ENCODE measurements around the gene MUC6.
"Not testable (repeated sequence)": the region's sequence is repeated elsewhere in the genome, so short reads cannot be mapped to it uniquely, and the experiment has no call there.

The MUC6 gene

DNA sequence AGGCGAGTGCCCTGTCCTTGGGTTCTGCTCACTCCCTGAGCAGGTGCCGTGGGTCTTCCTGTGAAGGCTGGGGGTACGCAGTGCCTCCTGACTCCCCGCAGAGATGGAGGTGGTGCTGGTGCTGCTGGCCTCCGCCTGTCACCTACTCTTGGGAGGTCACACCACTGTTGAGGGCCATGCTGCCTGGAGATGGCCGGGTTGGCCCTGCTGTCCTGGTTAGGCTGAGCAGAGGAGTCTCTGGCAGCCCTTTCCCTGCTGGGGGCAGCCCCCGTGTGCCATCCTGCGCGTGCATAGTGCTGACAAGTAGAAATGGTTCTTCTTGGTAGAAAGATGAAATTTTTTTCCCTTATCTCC is 49.6 kb downstream of the MUC6 start:
- peaks cover 64% of the 10 kb centered on the region for H3K36me3 ChIP-seq (replicated peaks)
- in situ Hi-C loops (cut with MboI; ENCODE audit: low sequenced_read_pairs): no loop called here

DNA sequence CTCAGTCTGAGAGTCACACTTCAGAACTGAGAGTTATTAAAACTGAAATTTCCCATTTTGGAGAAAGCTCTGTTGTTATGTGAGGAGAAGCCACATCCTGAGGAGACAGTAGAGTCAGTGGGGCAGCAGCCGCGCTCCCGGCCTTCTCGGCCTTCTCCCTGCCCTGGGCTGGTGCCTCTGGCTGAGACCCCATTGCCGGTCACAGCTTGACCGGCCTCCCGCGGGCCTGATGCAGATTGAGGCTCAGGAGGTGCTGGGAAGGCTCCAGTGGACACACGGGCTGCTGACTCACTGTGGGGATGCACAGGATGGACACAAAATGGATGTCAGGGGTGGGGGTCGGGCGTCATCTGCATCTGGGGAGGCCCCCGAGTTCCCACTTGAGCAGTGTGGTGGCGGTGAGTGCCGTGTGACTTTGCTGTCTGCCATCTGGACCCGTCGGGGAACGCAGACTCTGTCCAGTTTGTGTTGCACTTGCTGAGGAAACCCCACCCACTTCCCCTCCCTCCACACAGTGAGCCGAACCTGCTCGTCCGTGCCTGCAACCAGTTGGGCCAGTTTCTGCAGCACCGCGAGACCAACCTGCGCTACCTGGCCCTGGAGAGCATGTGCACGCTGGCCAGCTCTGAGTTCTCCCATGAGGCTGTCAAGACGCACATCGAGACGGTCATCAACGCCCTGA is 50.1 kb downstream of the MUC6 start:
- DNase-seq (ENCODE audit: low spot score in 2 of 2): no peak
- H3K4me3 ChIP-seq: no peak overlapping the region
- no peaks in the 10 kb centered on the region for H3K27me3 ChIP-seq (ENCODE audit: low read depth)
- H3K4me1 ChIP-seq: no peaks in the 10 kb centered on the region
- H3K9me3 ChIP-seq: no peaks in the 10 kb centered on the region
- H3K36me3 ChIP-seq (replicated peaks): peaks cover 69% of the 10 kb centered on the region
- in situ Hi-C loops (cut with MboI; ENCODE audit: low sequenced_read_pairs): no loop called here

More for the DNA sequence above, 49.6 kb downstream of the MUC6 start:
- H3K4me3 ChIP-seq: no peak overlapping the region
- no peaks in the 10 kb centered on the region for H3K27me3 ChIP-seq (ENCODE audit: low read depth)
- no peaks in the 10 kb centered on the region for H3K9me3 ChIP-seq
- no peaks in the 10 kb centered on the region for H3K4me1 ChIP-seq
- DNase-seq (ENCODE audit: low spot score in 2 of 2): no peak

- DNase-seq (ENCODE audit: low spot score in 2 of 2): no peak
- H3K4me1 ChIP-seq: no peaks in the 10 kb centered on the region
- no peak overlapping the region for H3K4me3 ChIP-seq
- H3K27me3 ChIP-seq (ENCODE audit: low read depth): no peaks in the 10 kb centered on the region
- peaks cover 74% of the 10 kb centered on the region for H3K36me3 ChIP-seq (replicated peaks)
- H3K9me3 ChIP-seq: no peaks in the 10 kb centered on the region
- in situ Hi-C loops (cut with MboI; ENCODE audit: low sequenced_read_pairs): no loop called here
Observed at GRCh38 chr11:985848-986247, 50.7 kb downstream of the MUC6 start.

DNA sequence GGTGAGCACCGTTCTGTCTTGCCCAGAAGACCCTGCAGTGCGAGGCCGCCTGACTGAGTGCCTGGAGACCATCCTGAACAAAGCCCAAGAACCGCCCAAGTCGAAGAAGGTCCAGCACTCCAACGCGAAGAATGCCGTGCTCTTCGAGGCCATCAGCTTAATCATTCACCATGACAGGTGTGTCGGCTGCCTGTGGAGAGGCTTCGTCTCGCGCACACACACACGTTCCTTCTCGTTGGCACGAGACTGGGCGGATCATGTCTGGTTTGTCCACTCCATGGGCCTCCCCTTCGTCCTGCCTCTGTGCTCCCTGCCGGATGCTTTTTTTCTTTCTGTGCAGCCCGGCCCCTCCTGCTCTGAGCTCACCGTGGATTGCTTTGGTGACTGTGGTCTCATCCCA is 51.1 kb downstream of the MUC6 start:
- no peak overlapping the region for H3K4me3 ChIP-seq
- H3K9me3 ChIP-seq: no peaks in the 10 kb centered on the region
- in situ Hi-C loops (cut with MboI; ENCODE audit: low sequenced_read_pairs): no loop called here
- H3K4me1 ChIP-seq: no peaks in the 10 kb centered on the region
- no peak for DNase-seq (ENCODE audit: low spot score in 2 of 2)
- H3K27me3 ChIP-seq (ENCODE audit: low read depth): no peaks in the 10 kb centered on the region
- H3K36me3 ChIP-seq (replicated peaks): peaks cover 77% of the 10 kb centered on the region

DNA sequence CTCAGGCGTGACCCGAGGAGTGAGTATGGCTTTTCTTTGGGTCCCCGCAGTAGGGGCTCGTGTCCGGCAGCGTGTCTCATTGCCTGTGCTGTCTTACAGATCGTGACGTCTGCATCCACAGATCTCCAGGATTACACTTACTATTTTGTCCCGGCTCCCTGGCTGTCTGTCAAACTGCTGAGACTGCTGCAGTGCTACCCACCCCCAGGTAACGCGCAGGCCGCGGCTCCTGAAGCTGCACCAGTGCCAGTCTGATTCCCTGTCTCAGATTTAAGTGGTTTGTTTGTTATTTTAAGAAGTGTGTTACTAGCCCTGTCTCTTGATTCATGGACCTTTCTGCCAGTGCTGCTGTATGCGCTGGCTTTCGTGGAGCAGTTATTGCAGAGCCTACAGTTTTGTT is 52.0 kb downstream of the MUC6 start:
- no peak for DNase-seq (ENCODE audit: low spot score in 2 of 2)
- in situ Hi-C loops (cut with MboI; ENCODE audit: low sequenced_read_pairs): no loop called here
- no peak overlapping the region for H3K4me3 ChIP-seq
- H3K4me1 ChIP-seq: no peaks in the 10 kb centered on the region
- H3K9me3 ChIP-seq: no peaks in the 10 kb centered on the region
- no peaks in the 10 kb centered on the region for H3K27me3 ChIP-seq (ENCODE audit: low read depth)
- H3K36me3 ChIP-seq (replicated peaks): peaks cover 69% of the 10 kb centered on the region

GRCh38 chr11:981764-982163 is 54.8 kb downstream of the MUC6 start:
- H3K36me3 ChIP-seq (replicated peaks): peaks cover 63% of the 10 kb centered on the region
- H3K4me3 ChIP-seq: no peak overlapping the region
- in situ Hi-C loops (cut with MboI; ENCODE audit: low sequenced_read_pairs): no loop called here
- H3K27me3 ChIP-seq (ENCODE audit: low read depth): no peaks in the 10 kb centered on the region
- H3K9me3 ChIP-seq: no peaks in the 10 kb centered on the region
- no peak for DNase-seq (ENCODE audit: low spot score in 2 of 2)
- no peaks in the 10 kb centered on the region for H3K4me1 ChIP-seq

- H3K9me3 ChIP-seq: no peaks in the 10 kb centered on the region
- H3K27me3 ChIP-seq (ENCODE audit: low read depth): no peaks in the 10 kb centered on the region
- no peak for DNase-seq (ENCODE audit: low spot score in 2 of 2)
- H3K4me3 ChIP-seq: no peak overlapping the region
- in situ Hi-C loops (cut with MboI; ENCODE audit: low sequenced_read_pairs): no loop called here
- H3K36me3 ChIP-seq (replicated peaks): peaks cover 58% of the 10 kb centered on the region
- no peaks in the 10 kb centered on the region for H3K4me1 ChIP-seq
Observed at GRCh38 chr11:980438-981357, 55.8 kb downstream of the MUC6 start.

DNA sequence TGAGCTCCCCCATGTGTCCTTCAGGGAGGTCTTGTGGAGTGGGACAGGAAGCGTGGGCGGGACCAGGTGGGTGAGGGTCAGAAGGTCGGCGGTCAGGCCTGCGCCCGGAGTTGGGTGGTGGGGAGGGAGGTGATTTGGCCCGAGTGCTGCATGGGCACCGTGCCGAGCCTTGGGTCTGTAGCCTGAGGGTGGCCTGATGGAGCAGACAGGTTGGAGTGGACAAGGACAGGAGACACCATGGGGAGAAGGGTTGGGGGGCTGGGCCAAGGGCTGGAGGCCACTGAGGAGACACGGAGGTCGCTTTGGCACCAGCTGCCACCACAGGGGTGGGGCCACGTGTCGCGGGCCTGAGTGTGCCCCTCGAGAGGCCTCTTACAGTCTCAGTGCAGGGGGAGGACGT is 57.7 kb downstream of the MUC6 start:
- DNase-seq (ENCODE audit: low spot score in 2 of 2): no peak
- Histone ChIP-seq H3K9me3 (no peaks in the 10 kb centered on the region), H3K27me3 (ENCODE audit: low read depth) (no peaks in the 10 kb centered on the region), H3K36me3 (replicated peaks) (peaks cover 44% of the 10 kb centered on the region), H3K4me1 (no peaks in the 10 kb centered on the region), H3K4me3 (no peak overlapping the region)
- in situ Hi-C loops (cut with MboI; ENCODE audit: low sequenced_read_pairs): no loop called here

DNA sequence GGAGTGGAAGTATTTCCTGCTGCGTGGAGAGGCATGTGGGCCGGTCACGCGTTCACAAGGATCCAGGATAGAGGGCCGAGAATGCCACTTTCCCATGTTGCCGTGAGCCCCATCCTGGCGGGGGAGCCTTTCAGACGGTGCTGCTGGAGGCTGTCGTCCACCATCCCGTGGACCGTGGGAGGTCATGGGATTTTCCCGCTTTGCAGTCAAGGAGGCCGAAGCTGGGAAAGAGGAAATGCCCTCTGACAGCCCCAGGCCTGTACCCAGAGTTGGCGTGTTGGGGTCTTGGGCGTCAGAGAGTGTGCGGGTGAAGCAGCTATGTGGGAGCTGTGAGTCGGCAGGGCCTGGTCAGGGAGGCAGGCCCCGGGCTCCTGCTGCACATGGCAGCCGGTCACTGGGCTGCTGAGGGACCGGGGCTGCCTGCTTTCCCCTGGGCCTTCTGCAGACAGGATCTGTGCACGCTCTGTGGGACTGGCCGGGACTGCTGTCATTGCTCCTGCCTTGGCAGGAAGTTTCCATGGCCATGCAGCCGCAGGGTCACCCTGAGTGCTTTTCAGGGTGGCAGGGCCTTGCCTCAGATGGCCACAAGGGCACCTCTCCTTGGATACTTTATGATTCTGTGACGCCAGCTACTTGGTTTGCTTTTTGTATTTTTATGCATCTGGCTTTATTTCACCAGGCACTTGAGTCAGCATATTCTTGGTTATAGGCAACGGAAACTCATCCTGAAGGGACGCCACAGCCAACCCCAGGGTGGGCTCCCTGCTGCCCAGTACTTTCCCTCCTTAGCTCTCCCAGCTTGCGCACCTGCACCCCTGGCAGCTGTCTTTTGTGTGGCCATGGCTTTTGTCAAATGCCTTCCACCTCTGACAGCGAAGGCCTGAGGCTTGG is 58.4 kb downstream of the MUC6 start:
- Histone ChIP-seq H3K9me3 (no peaks in the 10 kb centered on the region), H3K27me3 (ENCODE audit: low read depth) (no peaks in the 10 kb centered on the region), H3K4me3 (no peak overlapping the region), H3K4me1 (no peaks in the 10 kb centered on the region), H3K36me3 (replicated peaks) (peaks cover 45% of the 10 kb centered on the region)
- in situ Hi-C loops (cut with MboI; ENCODE audit: low sequenced_read_pairs): no loop called here
- no peak for DNase-seq (ENCODE audit: low spot score in 2 of 2)

DNA sequence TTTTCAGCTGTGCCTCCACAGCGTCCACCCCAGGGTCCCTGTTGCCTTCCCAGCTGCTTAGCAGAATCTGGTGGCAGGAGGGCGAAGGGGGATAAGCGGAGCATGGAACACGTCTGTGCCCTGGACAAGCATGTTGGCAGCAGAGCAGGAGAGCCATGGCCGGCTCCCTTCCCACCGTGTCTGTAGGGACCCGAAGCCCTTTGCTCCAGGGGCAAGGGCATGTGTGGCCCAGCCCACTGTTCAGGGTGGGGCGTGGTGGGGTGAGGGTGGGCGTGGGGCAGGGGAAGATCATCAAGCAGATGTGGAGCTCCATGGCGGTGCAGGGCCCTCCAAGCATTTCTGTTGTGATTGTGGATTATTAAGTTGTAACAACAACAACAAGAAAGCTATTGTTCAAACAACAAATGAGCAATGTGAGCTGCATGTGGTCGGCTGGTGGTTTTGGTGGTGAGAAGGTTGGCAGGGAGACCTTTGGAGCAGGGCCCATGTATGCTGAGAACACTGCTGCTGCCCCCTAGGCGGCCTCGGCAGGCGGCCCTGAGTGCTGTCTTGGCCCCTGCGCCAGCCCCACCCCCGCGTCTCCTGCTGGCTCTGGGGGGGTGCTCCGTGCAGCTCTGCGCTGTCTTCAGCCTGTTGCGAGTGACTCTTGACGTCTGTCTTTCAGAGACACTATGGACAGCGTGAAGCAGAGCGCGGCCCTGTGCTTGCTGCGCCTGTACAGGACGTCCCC is 59.9 kb downstream of the MUC6 start:
- in situ Hi-C loops (cut with MboI; ENCODE audit: low sequenced_read_pairs): no loop called here
- no peaks in the 10 kb centered on the region for H3K27me3 ChIP-seq (ENCODE audit: low read depth)

GRCh38 chr11:975827-976226 is 60.7 kb downstream of the MUC6 start:
- in situ Hi-C loops (cut with MboI; ENCODE audit: low sequenced_read_pairs): no loop called here
- DNase-seq (ENCODE audit: low spot score in 2 of 2): peak in 1 of 2 experiments; percentile 53

More for the DNA sequence above, 59.9 kb downstream of the MUC6 start:
- Histone ChIP-seq H3K36me3 (replicated peaks) (peaks cover 51% of the 10 kb centered on the region), H3K4me3 (no peak overlapping the region), H3K9me3 (no peaks in the 10 kb centered on the region), H3K4me1 (no peaks in the 10 kb centered on the region)
- no peak for DNase-seq (ENCODE audit: low spot score in 2 of 2)

DNA sequence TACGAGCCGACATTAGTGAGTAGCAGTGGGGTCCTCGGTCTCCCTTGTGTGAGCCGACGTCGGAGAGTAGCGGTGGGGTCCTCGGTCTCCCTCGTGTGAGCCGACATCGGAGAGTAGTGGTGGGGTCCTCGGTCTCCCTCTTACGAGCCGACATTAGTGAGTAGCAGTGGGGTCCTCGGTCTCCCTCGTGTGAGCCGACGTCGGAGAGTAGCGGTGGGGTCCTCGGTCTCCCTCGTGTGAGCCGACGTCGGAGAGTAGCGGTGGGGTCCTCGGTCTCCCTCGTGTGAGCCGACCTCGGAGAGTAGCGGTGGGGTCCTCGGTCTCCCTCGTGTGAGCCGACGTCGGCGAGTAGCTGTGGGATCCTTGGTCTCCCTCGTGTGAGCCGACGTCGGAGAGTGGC is 61.1 kb downstream of the MUC6 start:
- H3K36me3 ChIP-seq (replicated peaks): peaks cover 49% of the 10 kb centered on the region
- H3K4me3 ChIP-seq; H3K9me3 ChIP-seq; H3K4me1 ChIP-seq; H3K27me3 ChIP-seq (ENCODE audit: low read depth); DNase-seq (ENCODE audit: low spot score in 2 of 2); in situ Hi-C loops (cut with MboI; ENCODE audit: low sequenced_read_pairs): not testable (repeated sequence)

More at GRCh38 chr11:975827-976226, 60.7 kb downstream of the MUC6 start:
- H3K27me3 ChIP-seq (ENCODE audit: low read depth): no peaks in the 10 kb centered on the region
- H3K36me3 ChIP-seq (replicated peaks): peaks cover 47% of the 10 kb centered on the region
- H3K4me1 ChIP-seq: no peaks in the 10 kb centered on the region
- H3K9me3 ChIP-seq: no peaks in the 10 kb centered on the region
- no peak overlapping the region for H3K4me3 ChIP-seq

DNA sequence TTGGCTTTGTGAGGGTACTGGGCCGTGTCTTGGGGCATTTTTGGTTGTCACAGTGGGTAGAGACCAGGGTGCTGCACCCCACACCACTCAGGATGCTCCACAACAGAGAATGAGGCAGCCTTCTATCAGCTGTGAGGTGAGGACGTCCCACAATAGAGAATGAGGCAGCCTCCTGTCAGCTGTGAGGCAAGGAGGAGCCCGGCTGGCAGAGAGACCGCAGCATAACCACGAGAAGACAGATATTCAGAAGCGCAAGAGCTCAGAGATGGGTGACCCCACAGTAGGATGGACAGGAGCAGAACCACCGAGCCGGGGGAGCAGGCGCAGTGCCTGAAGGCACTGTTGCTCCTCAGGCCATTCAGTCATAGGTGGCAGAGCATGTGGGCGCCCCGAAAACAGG is 63.3 kb downstream of the MUC6 start:
- H3K4me1 ChIP-seq: no peaks in the 10 kb centered on the region
- in situ Hi-C loops (cut with MboI; ENCODE audit: low sequenced_read_pairs): no loop called here

More for the DNA sequence above, 63.3 kb downstream of the MUC6 start:
- Histone ChIP-seq H3K9me3 (no peaks in the 10 kb centered on the region), H3K27me3 (ENCODE audit: low read depth) (no peaks in the 10 kb centered on the region), H3K4me3 (no peak overlapping the region), H3K36me3 (replicated peaks) (peaks cover 54% of the 10 kb centered on the region)
- no peak for DNase-seq (ENCODE audit: low spot score in 2 of 2)
